H9 (cell line): ENCODE results near the gene TMEM217. TPM values are rescaled to one million over a fixed set of nuclear protein-coding genes. Genes with fewer than 3 reads are reported as not detected.

Experiments
- DNase-seq: peaks from one replicate; pipeline ENCODE4 v3.0.0-alpha.2; 2017
- H2AFZ ChIP-seq: one replicate; pipeline ENCODE4 v1.6.1; 2013; ENCODE audit warnings: mild to moderate bottlenecking, low read length, control low read depth, moderate library complexity
- H2AK5ac ChIP-seq: 2 replicates; pipeline ENCODE4 v1.6.1; 2013; ENCODE audit warnings: low read length, control low read depth, mixed read lengths; ENCODE audit not compliant: insufficient read length
- H2BK120ac ChIP-seq: one replicate; pipeline ENCODE4 v1.6.1; 2013; ENCODE audit warnings: low read depth, mild to moderate bottlenecking, low read length, control low read depth, inconsistent platforms; ENCODE audit not compliant: poor library complexity, severe bottlenecking
- H2BK12ac ChIP-seq: 2 replicates; pipeline ENCODE4 v1.6.1; 2013; ENCODE audit warnings: low read length, control low read depth, mixed read lengths, low read depth; ENCODE audit not compliant: insufficient read length
- H2BK15ac ChIP-seq: 2 replicates; pipeline ENCODE4 v1.6.1; 2013; ENCODE audit warnings: low read depth, low read length, control low read depth
- H2BK20ac ChIP-seq: one replicate; pipeline ENCODE4 v1.6.1; 2013; ENCODE audit warnings: low read depth, mild to moderate bottlenecking, low read length, control low read depth, inconsistent platforms; ENCODE audit not compliant: poor library complexity, severe bottlenecking
- H2BK5ac ChIP-seq: 2 replicates; pipeline ENCODE4 v1.6.1; 2013; ENCODE audit warnings: low read length, control low read depth, mixed read lengths; ENCODE audit not compliant: insufficient read length
- H3K14ac ChIP-seq: 2 replicates; pipeline ENCODE4 v1.6.1; 2013; ENCODE audit warnings: low read length, control low read depth; ENCODE audit not compliant: insufficient read depth
- H3K18ac ChIP-seq: 2 replicates; pipeline ENCODE4 v1.6.1; 2013; ENCODE audit warnings: low read depth, mild to moderate bottlenecking, mixed read lengths, low read length, control low read depth; ENCODE audit not compliant: insufficient read length
- H3K23ac ChIP-seq: 2 replicates; pipeline ENCODE4 v1.6.1; 2013; ENCODE audit warnings: low read length, control low read depth, mixed read lengths, low read depth; ENCODE audit not compliant: insufficient read length
- H3K23me2 ChIP-seq: 2 replicates; pipeline ENCODE4 v1.6.1; 2013; ENCODE audit warnings: low read depth, mild to moderate bottlenecking, mixed read lengths, low read length, control low read depth; ENCODE audit not compliant: insufficient read length, poor library complexity, severe bottlenecking
- H3K27ac ChIP-seq: 2 replicates; pipeline ENCODE4 v1.5.1; 2013; ENCODE audit warnings: low read length, control low read depth, mixed read lengths, low read depth; ENCODE audit not compliant: insufficient read length
- H3K27me3 ChIP-seq: 2 replicates; pipeline ENCODE4 v1.6.1; 2013; ENCODE audit warnings: low read length, control low read depth, inconsistent platforms; ENCODE audit not compliant: insufficient read depth
- H3K4ac ChIP-seq: 2 replicates; pipeline ENCODE4 v1.6.1; 2013; ENCODE audit warnings: low read depth, mild to moderate bottlenecking, control low read depth, inconsistent platforms, low read length, moderate library complexity
- H3K4me1 ChIP-seq: 2 replicates; pipeline ENCODE4 v1.6.1; 2013; ENCODE audit warnings: low read length, control low read depth, inconsistent platforms; ENCODE audit not compliant: insufficient read depth
- H3K4me2 ChIP-seq: 2 replicates; pipeline ENCODE4 v1.6.1; 2013; ENCODE audit warnings: low read length, control low read depth, mixed read lengths; ENCODE audit not compliant: insufficient read length, insufficient read depth
- H3K56ac ChIP-seq: 2 replicates; pipeline ENCODE4 v1.6.1; 2013; ENCODE audit warnings: low read depth, mild to moderate bottlenecking, mixed read lengths, low read length, control low read depth; ENCODE audit not compliant: insufficient read length
- H3K79me1 ChIP-seq: 2 replicates; pipeline ENCODE4 v1.6.1; 2013; ENCODE audit warnings: low read depth, mild to moderate bottlenecking, moderate library complexity, low read length, control low read depth, inconsistent platforms; ENCODE audit not compliant: insufficient read depth, poor library complexity, severe bottlenecking
- H3K79me2 ChIP-seq: 2 replicates; pipeline ENCODE4 v1.6.1; 2013; ENCODE audit warnings: low read length, control low read depth, inconsistent platforms; ENCODE audit not compliant: insufficient read depth
- H3K9ac ChIP-seq: 2 replicates; pipeline ENCODE4 v1.6.1; 2013; ENCODE audit warnings: low read length, control low read depth, mixed read lengths; ENCODE audit not compliant: insufficient read length; ENCODE audit errors: extremely low read depth
- H3K9me3 ChIP-seq: one replicate; pipeline ENCODE4 v1.6.1; 2013; ENCODE audit warnings: low read depth, low read length, inconsistent platforms; ENCODE audit not compliant: control insufficient read depth
- H3T11ph ChIP-seq: one replicate; pipeline ENCODE4 v1.6.1; 2013; ENCODE audit warnings: mild to moderate bottlenecking, low read length, control low read depth, inconsistent platforms
- H4K20me1 ChIP-seq: one replicate; pipeline ENCODE4 v1.6.1; 2013; ENCODE audit not compliant: control insufficient read depth, insufficient read length, insufficient read depth
- H4K5ac ChIP-seq: 2 replicates; pipeline ENCODE4 v1.6.1; 2013; ENCODE audit warnings: low read depth, mild to moderate bottlenecking, mixed read lengths, low read length, control low read depth; ENCODE audit not compliant: insufficient read length
- H4K8ac ChIP-seq: replicated peaks from 2 replicates; pipeline ENCODE4 v1.6.1; 2013; ENCODE audit warnings: low read length, control low read depth, mixed read lengths, low read depth; ENCODE audit not compliant: insufficient read length
- H4K91ac ChIP-seq: 2 replicates; pipeline ENCODE4 v1.6.1; 2013; ENCODE audit warnings: low read depth, mild to moderate bottlenecking, moderate library complexity, mixed read lengths, low read length, control low read depth; ENCODE audit not compliant: insufficient read length
- H3K27ac Mint-ChIP-seq, 3 experiments: 2 replicates in 2 of 3; 3 replicates in 1 of 3; pipeline ENCODE4 v1.8.0; 2020 to 2021; ENCODE audit warnings: mixed read lengths in 3 of 3, mild to moderate bottlenecking in 1 of 3, moderate library complexity in 1 of 3
- H3K27me3 Mint-ChIP-seq: 2 replicates; pipeline ENCODE4 v1.8.0; 2021; ENCODE audit warnings: low read depth, mild to moderate bottlenecking, moderate library complexity, mixed read lengths
- H3K36me3 Mint-ChIP-seq, 3 experiments: 2 replicates in 2 of 3; 3 replicates in 1 of 3; pipeline ENCODE4 v1.8.0; 2020 to 2021; ENCODE audit warnings: low read depth in 3 of 3, mixed read lengths in 3 of 3; ENCODE audit not compliant: insufficient read depth in 1 of 3
- H3K4me1 Mint-ChIP-seq, 2 experiments: 2 replicates each; pipeline ENCODE4 v1.8.0; 2020; ENCODE audit warnings: mixed read lengths in 2 of 2
- H3K4me3 Mint-ChIP-seq, 2 experiments: 2 replicates in 1 of 2; 3 replicates in 1 of 2; pipeline ENCODE4 v1.8.0; 2020 to 2021; ENCODE audit warnings: mild to moderate bottlenecking in 2 of 2, mixed read lengths in 2 of 2, moderate library complexity in 1 of 2
- H3K9me3 Mint-ChIP-seq, 2 experiments: 2 replicates in 1 of 2; 3 replicates in 1 of 2; pipeline ENCODE4 v1.8.0; 2020; ENCODE audit warnings: mild to moderate bottlenecking in 2 of 2, mixed read lengths in 2 of 2, moderate library complexity in 1 of 2
- CTCF ChIP-seq: fragments of 200-600 bp; sonication (generic); conservative IDR thresholded peaks from 3 replicates; pipeline ENCODE4 v1.8.0; 2021; ENCODE audit warnings: antibody characterized with exemption, mild to moderate bottlenecking
- WGBS: extraction: QIAGEN DNeasy Blood & Tissue Kit; methylation state at CpG from one replicate; pipeline ENCODE4 v1.1.7; 2013; ENCODE audit warnings: missing lambda C conversion rate, low lambda C conversion rate, mixed read lengths; ENCODE audit not compliant: insufficient read length; ENCODE audit errors: extremely low coverage; 5-methylcytosine and 5-hydroxymethylcytosine counted together
- total RNA-seq: library from RNA; stranded (reverse); gene quantifications from 2 replicates; pipeline ENCODE4 v1.2.1, GENCODE V29; 2021

TMEM217 gene
- total RNA-seq, 1 experiment from 2014 or later: 1.1 TPM

- H2BK20ac ChIP-seq: no peak overlapping the region
- no peak overlapping the region for H4K8ac ChIP-seq
- Mint-ChIP-seq H3K4me3 (no peak overlapping the region), H3K27ac (no peak overlapping the region; a peak in 1 of 7 replicates), H3K27me3 (no peaks in the 10 kb centered on the region; the same call in 1 of the 2 replicates), H3K9me3 (peaks cover 0 to 2% of the 10 kb centered on the region in 2 experiments; a peak in 1 of 5 replicates), H3K36me3 (no peaks in the 10 kb centered on the region), H3K4me1 (peaks cover 3 to 5% of the 10 kb centered on the region in 2 experiments)
- no peak overlapping the region for H4K91ac ChIP-seq
- H3K27ac ChIP-seq: no peak overlapping the region
- no peak overlapping the region for H3T11ph ChIP-seq
- H4K20me1 ChIP-seq: no peaks in the 10 kb centered on the region
- H3K79me2 ChIP-seq: no peaks in the 10 kb centered on the region
- no peak overlapping the region for H3K18ac ChIP-seq
- no peak for DNase-seq
- H2BK15ac ChIP-seq: no peak overlapping the region
- H3K79me1 ChIP-seq: no peaks in the 10 kb centered on the region
- H2AFZ ChIP-seq: no peak overlapping the region
- 100% methylated on average over 1 of the region's 7 CpGs for WGBS
- H3K14ac ChIP-seq: no peak overlapping the region
- H2BK12ac ChIP-seq: no peak overlapping the region
- no peaks in the 10 kb centered on the region for H3K23me2 ChIP-seq
- no peak overlapping the region for H3K9ac ChIP-seq
- no peak overlapping the region for H2BK120ac ChIP-seq
- no peak overlapping the region for H3K56ac ChIP-seq
- H3K9me3 ChIP-seq: no peaks in the 10 kb centered on the region
- TF ChIP-seq CTCF: no peak
- H3K4me1 ChIP-seq: no peaks in the 10 kb centered on the region; the same call in 1 of the 2 replicates
- H2BK5ac ChIP-seq: no peak overlapping the region
- no peak overlapping the region for H3K23ac ChIP-seq
- no peak overlapping the region for H3K4me2 ChIP-seq
- H2AK5ac ChIP-seq: no peak overlapping the region
- H3K27me3 ChIP-seq: no peaks in the 10 kb centered on the region
- H4K5ac ChIP-seq: no peak overlapping the region
- H3K4ac ChIP-seq: no peak overlapping the region
Measured at GRCh38 chr6:37204014-37204751, 53.8 kb downstream of the TMEM217 start.
